ENCODE data around the gene RAET1G. TPM values are rescaled to one million over a fixed set of nuclear protein-coding genes. Genes with fewer than 3 reads are reported as not detected.
A peak's percentile ranks its signal among the peaks of the same experiment; 100 is the strongest.
"Not testable (repeated sequence)": the region's sequence is repeated elsewhere in the genome, so short reads cannot be mapped to it uniquely, and the experiment has no call there.

The RAET1G gene
- total RNA-seq, 2 donors from 2014 or later = 4.4 TPM; not detected in 1

- no peak for DNase-seq (ENCODE audit: low spot score)
- H3K27ac ChIP-seq = no peak overlapping the region
- H3K4me3 ChIP-seq = no peak overlapping the region
- no peaks in the 10 kb centered on the region for H3K4me1 ChIP-seq (replicated peaks)
- no peaks in the 10 kb centered on the region for H3K27me3 ChIP-seq (replicated peaks; ENCODE audit: insufficient read depth)
- no peaks in the 10 kb centered on the region for H3K9me3 ChIP-seq
- no peaks in the 10 kb centered on the region for H3K36me3 ChIP-seq
- TF ChIP-seq, protein P1, sequence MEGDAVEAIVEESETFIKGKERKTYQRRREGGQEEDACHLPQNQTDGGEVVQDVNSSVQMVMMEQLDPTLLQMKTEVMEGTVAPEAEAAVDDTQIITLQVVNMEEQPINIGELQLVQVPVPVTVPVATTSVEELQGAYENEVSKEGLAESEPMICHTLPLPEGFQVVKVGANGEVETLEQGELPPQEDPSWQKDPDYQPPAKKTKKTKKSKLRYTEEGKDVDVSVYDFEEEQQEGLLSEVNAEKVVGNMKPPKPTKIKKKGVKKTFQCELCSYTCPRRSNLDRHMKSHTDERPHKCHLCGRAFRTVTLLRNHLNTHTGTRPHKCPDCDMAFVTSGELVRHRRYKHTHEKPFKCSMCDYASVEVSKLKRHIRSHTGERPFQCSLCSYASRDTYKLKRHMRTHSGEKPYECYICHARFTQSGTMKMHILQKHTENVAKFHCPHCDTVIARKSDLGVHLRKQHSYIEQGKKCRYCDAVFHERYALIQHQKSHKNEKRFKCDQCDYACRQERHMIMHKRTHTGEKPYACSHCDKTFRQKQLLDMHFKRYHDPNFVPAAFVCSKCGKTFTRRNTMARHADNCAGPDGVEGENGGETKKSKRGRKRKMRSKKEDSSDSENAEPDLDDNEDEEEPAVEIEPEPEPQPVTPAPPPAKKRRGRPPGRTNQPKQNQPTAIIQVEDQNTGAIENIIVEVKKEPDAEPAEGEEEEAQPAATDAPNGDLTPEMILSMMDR (IDR thresholded peaks at IDR 0.05) = no peak
- no peak for TF ChIP-seq POLR2A (IDR thresholded peaks at IDR 0.05)
- no peak for TF ChIP-seq POLR2AphosphoS5 (IDR thresholded peaks at IDR 0.05)
- 81% methylated on average over 6 of the region's 9 CpGs for WGBS
- intact Hi-C loops (cut with DNase I) = loop anchor here (10.0 kb wide), 2 partner anchors 200 to 360 kb away; partner anchors contain the start of gene GINM1
Measured at GRCh38 chr6:149924206-149924932, 1.4 kb upstream of the RAET1G start.

GRCh38 chr6:149923327-149923986 lies 536 bp upstream of the RAET1G start:
- no peaks in the 10 kb centered on the region for H3K27me3 ChIP-seq (replicated peaks; ENCODE audit: insufficient read depth)
- H3K27ac ChIP-seq = no peak overlapping the region
- H3K36me3 ChIP-seq = no peaks in the 10 kb centered on the region
- no peaks in the 10 kb centered on the region for H3K4me1 ChIP-seq (replicated peaks)
- H3K4me3 ChIP-seq = peak overlapping the region; percentile 30 to 46
- no peak for DNase-seq (ENCODE audit: low spot score)
- no peaks in the 10 kb centered on the region for H3K9me3 ChIP-seq
- TF ChIP-seq, protein P1 (IDR thresholded peaks at IDR 0.05) = peak in 1 of 4 experiments; percentile 3
- TF ChIP-seq POLR2A (IDR thresholded peaks at IDR 0.05) = no peak
- WGBS = 27% methylated on average over 33 of the region's 33 CpGs
- intact Hi-C loops (cut with DNase I) = loop anchor here (10.0 kb wide), 2 partner anchors 199 to 359 kb away; partner anchors contain the start of gene GINM1

DNA sequence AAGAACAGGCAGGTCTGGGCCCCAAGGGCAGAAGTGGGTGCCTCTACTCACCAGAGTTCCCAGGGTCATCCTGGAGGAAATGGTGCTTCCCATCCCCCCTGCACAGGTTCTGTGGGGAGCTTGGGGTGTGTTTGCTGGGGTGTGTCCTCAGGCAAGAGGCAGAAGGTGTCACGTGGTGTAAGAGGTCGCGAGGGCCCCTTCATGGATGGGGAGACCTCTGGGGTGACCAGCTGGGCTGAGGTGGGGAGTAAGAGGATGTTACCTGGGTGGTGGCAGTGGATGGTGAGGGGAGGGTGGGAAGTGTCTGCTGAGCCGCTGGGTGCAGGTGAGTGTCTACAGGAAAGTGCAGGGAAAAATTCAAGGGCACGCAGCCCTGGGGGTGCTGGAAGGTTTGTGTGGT lies 830 bp downstream of the RAET1G start:
- not testable (repeated sequence) for H3K27me3 ChIP-seq (replicated peaks; ENCODE audit: insufficient read depth); H3K4me3 ChIP-seq; H3K27ac ChIP-seq; H3K4me1 ChIP-seq (replicated peaks); H3K9me3 ChIP-seq; H3K36me3 ChIP-seq; DNase-seq (ENCODE audit: low spot score)
- intact Hi-C loops (cut with DNase I) = loop anchor here (10.0 kb wide), 2 partner anchors 197 to 357 kb away; partner anchors contain the start of gene GINM1
- WGBS = 48% methylated on average over 5 of the region's 5 CpGs

- H3K36me3 ChIP-seq = no peaks in the 10 kb centered on the region
- no peaks in the 10 kb centered on the region for H3K27me3 ChIP-seq (replicated peaks; ENCODE audit: insufficient read depth)
- H3K27ac ChIP-seq = no peak overlapping the region
- no peak overlapping the region for H3K4me3 ChIP-seq
- TF ChIP-seq, protein P1 (IDR thresholded peaks at IDR 0.05) = no peak
- TF ChIP-seq POLR2AphosphoS5 (IDR thresholded peaks at IDR 0.05) (no peak), POLR2A (IDR thresholded peaks at IDR 0.05) (no peak)
- intact Hi-C loops (cut with DNase I) = loop anchor here (10.0 kb wide), 2 partner anchors 197 to 357 kb away; partner anchors contain the start of gene GINM1
- 77% methylated on average over 6 of the region's 6 CpGs for WGBS
- H3K4me1 ChIP-seq (replicated peaks) = no peaks in the 10 kb centered on the region
- H3K9me3 ChIP-seq = no peaks in the 10 kb centered on the region
- no peak for DNase-seq (ENCODE audit: low spot score)
Measured at GRCh38 chr6:149921361-149921760, 1.6 kb downstream of the RAET1G start.

GRCh38 chr6:149919834-149920225 lies 3.1 kb downstream of the RAET1G start:
- WGBS = 94% methylated on average over 4 of the region's 4 CpGs
- intact Hi-C loops (cut with DNase I) = loop anchor here (10.0 kb wide), 2 partner anchors 195 to 355 kb away; partner anchors contain the start of gene GINM1
- H3K36me3 ChIP-seq = no peaks in the 10 kb centered on the region
- DNase-seq (ENCODE audit: low spot score) = no peak
- no peak overlapping the region for H3K4me3 ChIP-seq
- H3K27me3 ChIP-seq (replicated peaks; ENCODE audit: insufficient read depth) = no peaks in the 10 kb centered on the region
- TF ChIP-seq POLR2AphosphoS5 (IDR thresholded peaks at IDR 0.05) (no peak), POLR2A (IDR thresholded peaks at IDR 0.05) (no peak)
- TF ChIP-seq, protein P1 (IDR thresholded peaks at IDR 0.05) = no peak
- H3K9me3 ChIP-seq = no peaks in the 10 kb centered on the region
- no peak overlapping the region for H3K27ac ChIP-seq
- no peaks in the 10 kb centered on the region for H3K4me1 ChIP-seq (replicated peaks)

GRCh38 chr6:149919126-149919833 lies 3.6 kb downstream of the RAET1G start:
- H3K27ac ChIP-seq; H3K9me3 ChIP-seq; DNase-seq (ENCODE audit: low spot score); H3K27me3 ChIP-seq (replicated peaks; ENCODE audit: insufficient read depth); H3K36me3 ChIP-seq; H3K4me1 ChIP-seq (replicated peaks); intact Hi-C loops (cut with DNase I); H3K4me3 ChIP-seq: not testable (repeated sequence)
- WGBS = 83% methylated on average over 11 of the region's 11 CpGs
